WTC11 (cell line): Measurements from ENCODE around the gene GBF1. TPM values are rescaled to one million over a fixed set of nuclear protein-coding genes. Genes with fewer than 3 reads are reported as not detected.

Experiments
- ATAC-seq: fragments of 200-7000 bp; cut with Tn5 transposase; 2 replicates; pipeline ENCODE4 v1.10.0; 2021; ENCODE audit warnings: mild to moderate bottlenecking, moderate library complexity
- CTCF ChIA-PET: fragments of 300-600 bp; sonication (Branson Sonifier 250); formaldehyde crosslinking; loops from one replicate; lab custom pipeline; 2021; ENCODE audit warnings: antibody characterized with exemption; lab: Charles Lee
- POLR2A ChIA-PET: fragments of 350-600 bp; sonication (Branson Sonifier 250); formaldehyde crosslinking; loops from one replicate; lab custom pipeline; 2021; ENCODE audit warnings: antibody characterized with exemption; lab: Charles Lee
- DNase-seq: peaks from one replicate; pipeline ENCODE4 v3.0.0; 2021; ENCODE audit warnings: low spot score
- H3K27ac Mint-ChIP-seq: 2 replicates; pipeline ENCODE4 v1.8.0; 2021; ENCODE audit warnings: mixed read lengths
- H3K27me3 Mint-ChIP-seq: 2 replicates; pipeline ENCODE4 v1.8.0; 2021; ENCODE audit warnings: low read depth, mild to moderate bottlenecking, moderate library complexity, mixed read lengths
- H3K36me3 Mint-ChIP-seq: 2 replicates; pipeline ENCODE4 v1.8.0; 2021; ENCODE audit warnings: mixed read lengths
- H3K4me1 Mint-ChIP-seq: 2 replicates; pipeline ENCODE4 v1.8.0; 2022; ENCODE audit warnings: mixed read lengths
- H3K4me3 Mint-ChIP-seq: 2 replicates; pipeline ENCODE4 v1.8.0; 2021; ENCODE audit warnings: mild to moderate bottlenecking, moderate library complexity, mixed read lengths
- H3K9me3 Mint-ChIP-seq: 2 replicates; pipeline ENCODE4 v1.8.0; 2021; ENCODE audit warnings: mixed read lengths
- ATF6 ChIP-seq: sonication (generic); formaldehyde crosslinking; IDR thresholded peaks from 2 replicates; pipeline ENCODE4 v1.8.1; 2023; ENCODE audit warnings: mild to moderate bottlenecking, missing genetic modification reagents
- CBFB ChIP-seq: sonication (generic); formaldehyde crosslinking; IDR thresholded peaks from 2 replicates; pipeline ENCODE4 v1.8.1; 2022; ENCODE audit warnings: mild to moderate bottlenecking, low read depth, missing genetic modification reagents
- CREB1 ChIP-seq: sonication (generic); formaldehyde crosslinking; IDR thresholded peaks from 2 replicates; pipeline ENCODE4 v1.8.0; 2023; ENCODE audit warnings: mild to moderate bottlenecking, missing genetic modification reagents
- ESRRA ChIP-seq: sonication (generic); formaldehyde crosslinking; IDR thresholded peaks from 2 replicates; pipeline ENCODE4 v1.8.1; 2022; ENCODE audit warnings: mild to moderate bottlenecking, missing genetic modification reagents, borderline replicate concordance
- GTF2I ChIP-seq: fragments of 250-450 bp; sonication (Bioruptor Pico); conservative IDR thresholded peaks from 2 replicates; pipeline ENCODE4 v1.4.0; 2021; ENCODE audit warnings: mild to moderate bottlenecking
- HMGXB4 ChIP-seq: sonication (generic); formaldehyde crosslinking; IDR thresholded peaks from 2 replicates; pipeline ENCODE4 v1.8.1; 2023; ENCODE audit warnings: mild to moderate bottlenecking, moderate library complexity, missing genetic modification reagents
- MYBL2 ChIP-seq: sonication (generic); formaldehyde crosslinking; IDR thresholded peaks from 2 replicates; pipeline ENCODE4 v1.8.1; 2023; ENCODE audit warnings: mild to moderate bottlenecking, moderate library complexity, missing genetic modification reagents
- NR2C2 ChIP-seq: sonication (generic); formaldehyde crosslinking; IDR thresholded peaks from 2 replicates; pipeline ENCODE4 v1.8.0; 2022; ENCODE audit warnings: mild to moderate bottlenecking, missing genetic modification reagents
- RORB ChIP-seq: fragments of 250-450 bp; sonication (Bioruptor Pico); IDR thresholded peaks from 2 replicates; pipeline ENCODE4 v1.9.0; 2021; ENCODE audit warnings: mild to moderate bottlenecking
- SMAD3 ChIP-seq: sonication (generic); formaldehyde crosslinking; IDR thresholded peaks from 2 replicates; pipeline ENCODE4 v1.8.0; 2022; ENCODE audit warnings: missing genetic modification reagents, mild to moderate bottlenecking, borderline replicate concordance
- SMAD4 ChIP-seq: sonication (generic); formaldehyde crosslinking; IDR thresholded peaks from 2 replicates; pipeline ENCODE4 v1.8.0; 2022; ENCODE audit warnings: mild to moderate bottlenecking, missing genetic modification reagents
- TCF7 ChIP-seq: sonication (generic); formaldehyde crosslinking; IDR thresholded peaks from 2 replicates; pipeline ENCODE4 v1.8.0; 2022; ENCODE audit warnings: mild to moderate bottlenecking, low read depth, missing genetic modification reagents, moderate library complexity
- USF1 ChIP-seq: sonication (generic); formaldehyde crosslinking; IDR thresholded peaks from 2 replicates; pipeline ENCODE4 v1.8.0; 2022; ENCODE audit warnings: mild to moderate bottlenecking, missing genetic modification reagents
- ZNF219 ChIP-seq: sonication (generic); formaldehyde crosslinking; IDR thresholded peaks from 2 replicates; pipeline ENCODE4 v1.8.0; 2023; ENCODE audit warnings: missing genetic modification reagents, mild to moderate bottlenecking, borderline replicate concordance
- ZNF425 ChIP-seq: fragments of 250-450 bp; sonication (Bioruptor Pico); conservative IDR thresholded peaks from 2 replicates; pipeline ENCODE4 v1.9.0; 2021; ENCODE audit warnings: mild to moderate bottlenecking
- total RNA-seq: library from RNA; stranded (reverse); gene quantifications from 3 replicates; pipeline ENCODE4 v1.2.3, GENCODE V29; 2021
- TF ChIP-seq, protein P1 (sequence below): fragments of 250-450 bp; sonication (Bioruptor Pico); IDR thresholded peaks from 2 replicates; pipeline ENCODE4 v1.9.0; 2021; ENCODE audit warnings: mild to moderate bottlenecking, borderline replicate concordance
- TF ChIP-seq, protein P2 (sequence below): fragments of 250-450 bp; sonication (Bioruptor Pico); IDR thresholded peaks from 2 replicates; pipeline ENCODE4 v1.9.0; 2021; ENCODE audit warnings: mild to moderate bottlenecking
- TF ChIP-seq, protein P3 (sequence below): sonication (generic); formaldehyde crosslinking; IDR thresholded peaks from 2 replicates; pipeline ENCODE4 v1.8.1; 2022; ENCODE audit warnings: missing genetic modification reagents, borderline replicate concordance
- TF ChIP-seq, protein P4 (sequence below): sonication (generic); formaldehyde crosslinking; IDR thresholded peaks from 2 replicates; pipeline ENCODE4 v1.8.0; 2023; ENCODE audit warnings: missing genetic modification reagents

GBF1 gene
- total RNA-seq, 1 experiment from 2014 or later: 32.4 TPM

- TF ChIP-seq CBFB (no peak), MYBL2 (CRISPR knock-in tag) (no peak), ZNF425 (CRISPR knock-in tag) (no peak), TCF7 (CRISPR knock-in tag) (no peak)
- TF ChIP-seq, protein P1, sequence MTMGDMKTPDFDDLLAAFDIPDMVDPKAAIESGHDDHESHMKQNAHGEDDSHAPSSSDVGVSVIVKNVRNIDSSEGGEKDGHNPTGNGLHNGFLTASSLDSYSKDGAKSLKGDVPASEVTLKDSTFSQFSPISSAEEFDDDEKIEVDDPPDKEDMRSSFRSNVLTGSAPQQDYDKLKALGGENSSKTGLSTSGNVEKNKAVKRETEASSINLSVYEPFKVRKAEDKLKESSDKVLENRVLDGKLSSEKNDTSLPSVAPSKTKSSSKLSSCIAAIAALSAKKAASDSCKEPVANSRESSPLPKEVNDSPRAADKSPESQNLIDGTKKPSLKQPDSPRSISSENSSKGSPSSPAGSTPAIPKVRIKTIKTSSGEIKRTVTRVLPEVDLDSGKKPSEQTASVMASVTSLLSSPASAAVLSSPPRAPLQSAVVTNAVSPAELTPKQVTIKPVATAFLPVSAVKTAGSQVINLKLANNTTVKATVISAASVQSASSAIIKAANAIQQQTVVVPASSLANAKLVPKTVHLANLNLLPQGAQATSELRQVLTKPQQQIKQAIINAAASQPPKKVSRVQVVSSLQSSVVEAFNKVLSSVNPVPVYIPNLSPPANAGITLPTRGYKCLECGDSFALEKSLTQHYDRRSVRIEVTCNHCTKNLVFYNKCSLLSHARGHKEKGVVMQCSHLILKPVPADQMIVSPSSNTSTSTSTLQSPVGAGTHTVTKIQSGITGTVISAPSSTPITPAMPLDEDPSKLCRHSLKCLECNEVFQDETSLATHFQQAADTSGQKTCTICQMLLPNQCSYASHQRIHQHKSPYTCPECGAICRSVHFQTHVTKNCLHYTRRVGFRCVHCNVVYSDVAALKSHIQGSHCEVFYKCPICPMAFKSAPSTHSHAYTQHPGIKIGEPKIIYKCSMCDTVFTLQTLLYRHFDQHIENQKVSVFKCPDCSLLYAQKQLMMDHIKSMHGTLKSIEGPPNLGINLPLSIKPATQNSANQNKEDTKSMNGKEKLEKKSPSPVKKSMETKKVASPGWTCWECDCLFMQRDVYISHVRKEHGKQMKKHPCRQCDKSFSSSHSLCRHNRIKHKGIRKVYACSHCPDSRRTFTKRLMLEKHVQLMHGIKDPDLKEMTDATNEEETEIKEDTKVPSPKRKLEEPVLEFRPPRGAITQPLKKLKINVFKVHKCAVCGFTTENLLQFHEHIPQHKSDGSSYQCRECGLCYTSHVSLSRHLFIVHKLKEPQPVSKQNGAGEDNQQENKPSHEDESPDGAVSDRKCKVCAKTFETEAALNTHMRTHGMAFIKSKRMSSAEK (CRISPR knock-in tag): no peak
These were observed 179.6 kb downstream of the GBF1 start (continued) for GRCh38 chr10:102424916-102425315.

- DNase-seq (no peak), ATAC-seq (no peak)
- Mint-ChIP-seq H3K27ac (no peak overlapping the region), H3K36me3 (peaks cover 9% of the 10 kb centered on the region; the same call in 1 of the 2 replicates), H3K9me3 (no peaks in the 10 kb centered on the region), H3K4me1 (peaks cover 9% of the 10 kb centered on the region), H3K4me3 (no peak overlapping the region), H3K27me3 (peaks cover 11% of the 10 kb centered on the region)
- ChIA-PET POLR2A (no interaction called here), CTCF (interaction anchor here (1.0 to 6.7 kb wide), 2 partner anchors 21 to 26 kb away, joined by 3 to 68 read pairs; no protein-coding TSS in a partner anchor)
- TF ChIP-seq ZNF219 (CRISPR knock-in tag) (no peak), USF1 (no peak), TCF7 (CRISPR knock-in tag) (no peak), RORB (CRISPR knock-in tag) (no peak), NR2C2 (no peak), SMAD3 (CRISPR knock-in tag) (no peak), ESRRA (no peak), CREB1 (CRISPR knock-in tag) (no peak), ATF6 (CRISPR knock-in tag) (no peak), SMAD4 (CRISPR knock-in tag) (no peak), GTF2I (CRISPR knock-in tag) (no peak), HMGXB4 (CRISPR knock-in tag) (no peak), MYBL2 (CRISPR knock-in tag) (no peak)
- TF ChIP-seq, protein P2, sequence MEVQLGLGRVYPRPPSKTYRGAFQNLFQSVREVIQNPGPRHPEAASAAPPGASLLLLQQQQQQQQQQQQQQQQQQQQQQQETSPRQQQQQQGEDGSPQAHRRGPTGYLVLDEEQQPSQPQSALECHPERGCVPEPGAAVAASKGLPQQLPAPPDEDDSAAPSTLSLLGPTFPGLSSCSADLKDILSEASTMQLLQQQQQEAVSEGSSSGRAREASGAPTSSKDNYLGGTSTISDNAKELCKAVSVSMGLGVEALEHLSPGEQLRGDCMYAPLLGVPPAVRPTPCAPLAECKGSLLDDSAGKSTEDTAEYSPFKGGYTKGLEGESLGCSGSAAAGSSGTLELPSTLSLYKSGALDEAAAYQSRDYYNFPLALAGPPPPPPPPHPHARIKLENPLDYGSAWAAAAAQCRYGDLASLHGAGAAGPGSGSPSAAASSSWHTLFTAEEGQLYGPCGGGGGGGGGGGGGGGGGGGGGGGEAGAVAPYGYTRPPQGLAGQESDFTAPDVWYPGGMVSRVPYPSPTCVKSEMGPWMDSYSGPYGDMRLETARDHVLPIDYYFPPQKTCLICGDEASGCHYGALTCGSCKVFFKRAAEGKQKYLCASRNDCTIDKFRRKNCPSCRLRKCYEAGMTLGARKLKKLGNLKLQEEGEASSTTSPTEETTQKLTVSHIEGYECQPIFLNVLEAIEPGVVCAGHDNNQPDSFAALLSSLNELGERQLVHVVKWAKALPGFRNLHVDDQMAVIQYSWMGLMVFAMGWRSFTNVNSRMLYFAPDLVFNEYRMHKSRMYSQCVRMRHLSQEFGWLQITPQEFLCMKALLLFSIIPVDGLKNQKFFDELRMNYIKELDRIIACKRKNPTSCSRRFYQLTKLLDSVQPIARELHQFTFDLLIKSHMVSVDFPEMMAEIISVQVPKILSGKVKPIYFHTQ (CRISPR knock-in tag): no peak
- TF ChIP-seq, protein P3, sequence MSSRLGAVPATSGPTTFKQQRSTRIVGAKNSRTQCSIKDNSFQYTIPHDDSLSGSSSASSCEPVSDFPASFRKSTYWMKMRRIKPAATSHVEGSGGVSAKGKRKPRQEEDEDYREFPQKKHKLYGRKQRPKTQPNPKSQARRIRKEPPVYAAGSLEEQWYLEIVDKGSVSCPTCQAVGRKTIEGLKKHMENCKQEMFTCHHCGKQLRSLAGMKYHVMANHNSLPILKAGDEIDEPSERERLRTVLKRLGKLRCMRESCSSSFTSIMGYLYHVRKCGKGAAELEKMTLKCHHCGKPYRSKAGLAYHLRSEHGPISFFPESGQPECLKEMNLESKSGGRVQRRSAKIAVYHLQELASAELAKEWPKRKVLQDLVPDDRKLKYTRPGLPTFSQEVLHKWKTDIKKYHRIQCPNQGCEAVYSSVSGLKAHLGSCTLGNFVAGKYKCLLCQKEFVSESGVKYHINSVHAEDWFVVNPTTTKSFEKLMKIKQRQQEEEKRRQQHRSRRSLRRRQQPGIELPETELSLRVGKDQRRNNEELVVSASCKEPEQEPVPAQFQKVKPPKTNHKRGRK (CRISPR knock-in tag): no peak
- TF ChIP-seq, protein P4, sequence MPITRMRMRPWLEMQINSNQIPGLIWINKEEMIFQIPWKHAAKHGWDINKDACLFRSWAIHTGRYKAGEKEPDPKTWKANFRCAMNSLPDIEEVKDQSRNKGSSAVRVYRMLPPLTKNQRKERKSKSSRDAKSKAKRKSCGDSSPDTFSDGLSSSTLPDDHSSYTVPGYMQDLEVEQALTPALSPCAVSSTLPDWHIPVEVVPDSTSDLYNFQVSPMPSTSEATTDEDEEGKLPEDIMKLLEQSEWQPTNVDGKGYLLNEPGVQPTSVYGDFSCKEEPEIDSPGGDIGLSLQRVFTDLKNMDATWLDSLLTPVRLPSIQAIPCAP (CRISPR knock-in tag): no peak
These were observed 180.1 kb downstream of the GBF1 start for GRCh38 chr10:102425444-102425843.
